ENCODE data around the gene MYH7.

DNA sequence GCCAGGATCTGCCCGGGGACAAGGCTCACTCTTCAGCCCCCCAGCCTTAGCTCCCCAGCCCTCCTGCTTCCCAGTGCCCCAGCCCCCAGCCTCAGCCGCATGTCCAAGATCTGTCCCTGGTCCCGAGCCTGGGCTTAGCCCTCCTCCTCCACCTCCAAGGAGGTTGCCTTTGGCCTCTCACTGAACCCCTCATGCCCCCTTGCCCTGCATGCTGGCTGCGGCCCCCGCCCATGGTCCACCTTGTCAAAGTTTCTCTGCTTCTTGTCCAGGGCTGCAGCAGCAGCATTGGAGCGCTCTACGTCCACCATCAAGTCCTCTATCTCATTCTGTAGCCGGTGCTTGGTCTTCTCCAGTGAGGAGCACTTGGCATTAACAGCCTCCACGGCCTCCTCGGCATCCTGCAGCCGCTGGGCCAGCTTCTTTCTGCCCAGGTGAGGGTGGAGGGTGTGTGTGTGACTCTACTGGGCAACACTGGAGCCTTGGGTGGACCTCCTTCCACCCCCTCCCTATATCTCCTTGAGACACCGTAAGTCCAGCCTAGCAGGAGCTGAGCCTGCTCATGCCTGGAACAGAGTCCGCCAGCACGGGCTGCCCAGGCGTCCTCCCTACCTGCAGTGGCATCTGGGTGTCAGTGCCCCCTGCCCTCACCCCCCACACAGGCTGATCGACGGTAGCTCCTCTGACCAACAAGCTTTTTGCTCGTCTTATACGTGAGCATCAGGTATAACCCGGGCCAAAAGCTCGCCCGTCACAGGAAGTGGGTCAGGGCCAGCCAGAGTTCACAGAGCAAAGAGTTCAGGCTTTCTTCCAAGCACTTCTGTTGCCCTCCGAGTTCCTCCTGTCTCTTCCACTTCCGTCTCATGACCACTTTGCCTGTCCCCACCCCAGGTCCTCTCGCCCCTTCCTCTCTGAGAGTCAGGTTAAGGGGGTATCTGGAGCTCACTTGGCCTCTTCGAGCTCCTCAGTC is 47.3 kb downstream of the MYH7 start:
- TF ChIP-seq, protein P1, sequence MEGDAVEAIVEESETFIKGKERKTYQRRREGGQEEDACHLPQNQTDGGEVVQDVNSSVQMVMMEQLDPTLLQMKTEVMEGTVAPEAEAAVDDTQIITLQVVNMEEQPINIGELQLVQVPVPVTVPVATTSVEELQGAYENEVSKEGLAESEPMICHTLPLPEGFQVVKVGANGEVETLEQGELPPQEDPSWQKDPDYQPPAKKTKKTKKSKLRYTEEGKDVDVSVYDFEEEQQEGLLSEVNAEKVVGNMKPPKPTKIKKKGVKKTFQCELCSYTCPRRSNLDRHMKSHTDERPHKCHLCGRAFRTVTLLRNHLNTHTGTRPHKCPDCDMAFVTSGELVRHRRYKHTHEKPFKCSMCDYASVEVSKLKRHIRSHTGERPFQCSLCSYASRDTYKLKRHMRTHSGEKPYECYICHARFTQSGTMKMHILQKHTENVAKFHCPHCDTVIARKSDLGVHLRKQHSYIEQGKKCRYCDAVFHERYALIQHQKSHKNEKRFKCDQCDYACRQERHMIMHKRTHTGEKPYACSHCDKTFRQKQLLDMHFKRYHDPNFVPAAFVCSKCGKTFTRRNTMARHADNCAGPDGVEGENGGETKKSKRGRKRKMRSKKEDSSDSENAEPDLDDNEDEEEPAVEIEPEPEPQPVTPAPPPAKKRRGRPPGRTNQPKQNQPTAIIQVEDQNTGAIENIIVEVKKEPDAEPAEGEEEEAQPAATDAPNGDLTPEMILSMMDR (IDR thresholded peaks at IDR 0.05) = no peak
- TF ChIP-seq POLR2AphosphoS5 (IDR thresholded peaks at IDR 0.05) (no peak), POLR2A (IDR thresholded peaks at IDR 0.05) (no peak)
